GM06990 (cell line): ENCODE data around the gene NSD2.

ENCODE experiments used
- DNase-seq: peaks from one replicate; pipeline ENCODE4 v3.0.0-alpha.2; 2011; ENCODE audit not compliant: insufficient read length; ENCODE audit errors: extremely low read depth
- H3K27me3 ChIP-seq: replicated peaks from 2 replicates; pipeline ENCODE4 v1.6.0; 2011; ENCODE audit warnings: low read length; ENCODE audit not compliant: control insufficient read depth, insufficient read depth
- H3K36me3 ChIP-seq: 2 replicates; pipeline ENCODE4 v1.5.1; 2011; ENCODE audit warnings: low read length; ENCODE audit not compliant: control insufficient read depth, insufficient read depth
- H3K4me3 ChIP-seq: replicated peaks from 2 replicates; pipeline ENCODE4 v1.5.1; 2011; ENCODE audit warnings: low read depth, mild to moderate bottlenecking, control low read depth, low read length
- CTCF ChIP-seq: IDR thresholded peaks from 2 replicates; pipeline ENCODE4 v1.5.1; 2011; ENCODE audit warnings: low read length, control low read depth, mild to moderate bottlenecking, inconsistent platforms; ENCODE audit not compliant: insufficient read depth, poor library complexity, severe bottlenecking

The NSD2 gene

DNA sequence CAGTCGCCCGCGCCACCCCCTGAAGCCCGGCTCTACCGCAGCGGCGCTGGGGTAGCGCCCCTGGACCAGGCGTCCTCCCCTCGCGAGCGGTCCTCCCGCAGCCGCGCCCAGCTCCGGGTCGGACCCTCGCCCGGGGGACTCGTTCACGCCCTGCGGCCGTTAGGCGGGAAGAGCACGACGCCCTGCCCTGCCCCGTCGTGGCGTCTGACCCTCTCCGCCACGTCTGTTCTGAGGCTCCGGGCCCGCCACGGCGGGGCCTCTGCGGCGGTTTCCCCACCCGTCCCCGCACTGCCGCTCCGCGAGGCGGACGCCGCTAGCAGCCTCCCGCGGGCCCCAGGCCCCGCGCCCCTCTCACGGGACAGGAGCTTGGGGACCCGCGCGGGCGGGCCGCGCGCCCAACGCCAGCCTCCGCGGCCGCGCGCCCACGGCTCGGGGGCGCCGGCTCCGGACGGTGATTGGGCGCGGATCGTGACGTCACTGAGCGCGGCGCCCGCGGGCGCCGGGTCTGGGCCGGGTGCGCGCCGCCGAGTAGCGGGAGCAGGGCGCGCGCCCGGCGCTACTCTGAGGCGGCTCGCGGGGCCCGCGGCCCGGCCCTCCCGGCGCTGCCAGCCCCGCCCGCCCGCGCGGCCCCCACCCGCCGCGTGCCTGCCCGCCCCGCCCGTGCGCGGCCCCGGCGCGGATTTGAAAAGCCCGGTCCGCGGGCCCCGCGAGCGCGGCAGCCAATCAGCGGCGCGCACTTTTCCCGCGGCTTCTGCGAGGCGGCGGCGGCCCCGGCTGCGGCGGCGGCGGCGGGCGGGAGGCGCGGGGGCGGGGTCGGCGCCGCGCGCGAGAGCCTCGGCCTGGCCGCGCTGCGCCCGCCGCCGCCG is at the start of gene NSD2:
Gene NSD2, plus strand, starts transcription at position 816 of the 866 bp plus-strand sequence. CDS start 29,262 bp downstream, outside the sequence.
- H3K27me3 ChIP-seq = no peaks in the 10 kb centered on the region
- no peak for TF ChIP-seq CTCF
- DNase-seq = peak; percentile 95
- H3K36me3 ChIP-seq = no peaks in the 10 kb centered on the region
- peak within 1 kb of the TSS; percentile 90 for H3K4me3 ChIP-seq

GRCh38 chr4:1821679-1822567 is 49.3 kb upstream of the NSD2 start:
- Histone ChIP-seq H3K36me3 (peaks cover 41% of the 10 kb centered on the region), H3K4me3 (no peak overlapping the region), H3K27me3 (no peaks in the 10 kb centered on the region)
- DNase-seq = no peak
- TF ChIP-seq CTCF = no peak

GRCh38 chr4:1822568-1823544 is 48.3 kb upstream of the NSD2 start:
- H3K4me3 ChIP-seq = no peak overlapping the region
- TF ChIP-seq CTCF = no peak
- H3K36me3 ChIP-seq = peaks cover 39% of the 10 kb centered on the region
- H3K27me3 ChIP-seq = no peaks in the 10 kb centered on the region
- no peak for DNase-seq

DNA sequence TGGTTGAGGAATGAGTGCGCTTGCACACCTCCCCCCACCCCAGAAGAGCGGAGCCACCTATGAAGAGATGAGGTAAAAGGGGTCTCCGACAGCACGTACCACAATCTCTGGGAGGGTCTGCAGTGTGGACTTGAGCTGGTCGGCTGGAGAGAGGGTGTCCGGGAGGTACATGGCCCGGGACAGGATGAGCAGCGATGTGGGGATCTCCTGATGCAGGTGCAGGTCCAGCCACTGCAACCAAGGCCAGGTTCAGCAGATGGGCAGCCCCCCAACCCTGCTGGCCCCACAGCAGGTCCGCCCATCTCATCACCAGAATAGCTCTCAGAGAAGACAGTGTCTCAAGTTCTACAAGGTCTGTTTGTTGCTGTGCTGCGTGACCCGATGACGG is 47.7 kb upstream of the NSD2 start:
- TF ChIP-seq CTCF = no peak
- Histone ChIP-seq H3K4me3 (no peak overlapping the region), H3K36me3 (peaks cover 37% of the 10 kb centered on the region), H3K27me3 (no peaks in the 10 kb centered on the region)
- DNase-seq = no peak

DNA sequence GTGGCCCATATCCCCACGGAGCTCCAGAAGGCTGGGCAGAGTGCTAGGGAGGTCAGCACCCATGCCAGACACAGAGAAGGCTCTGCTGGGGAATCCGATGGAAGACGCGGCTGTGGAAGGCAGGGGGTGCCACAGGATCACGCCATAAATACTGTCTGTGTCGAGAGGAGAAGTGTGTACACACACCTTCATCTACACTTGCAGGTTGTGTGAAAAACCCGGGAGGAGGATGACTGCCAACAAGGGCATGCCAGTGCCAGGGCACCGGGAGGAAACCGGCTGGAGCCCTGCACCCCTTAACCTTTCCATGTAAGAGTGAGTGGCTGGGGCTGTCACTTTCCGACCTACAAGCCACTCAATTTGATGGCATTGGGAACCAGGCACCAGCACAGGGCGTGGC is 46.4 kb upstream of the NSD2 start:
- no peak for TF ChIP-seq CTCF
- H3K4me3 ChIP-seq = no peak overlapping the region
- no peak for DNase-seq
- peaks cover 33% of the 10 kb centered on the region for H3K36me3 ChIP-seq
- H3K27me3 ChIP-seq = no peaks in the 10 kb centered on the region
